Left renal pelvis (tissue), 4 donors: ENCODE results near the gene ZBTB25. TPM values are rescaled to one million over a fixed set of nuclear protein-coding genes. Genes with fewer than 3 reads are reported as not detected.
"Not testable (repeated sequence)": the region's sequence is repeated elsewhere in the genome, so short reads cannot be mapped to it uniquely, and the experiment has no call there.

Experiments used
- DNase-seq, 4 donors: peaks; one replicate each; pipeline ENCODE4 v3.0.0-alpha.2; 2013; ENCODE audit warnings: low read depth in 4 of 4, low spot score in 3 of 4
- polyA plus RNA-seq, 4 donors: library from polyadenylated mRNA; unstranded; fragments of 120-200 nt; gene quantifications; one replicate each; pipeline ENCODE4 v1.2.1, GENCODE V29; 2013; ENCODE audit not compliant: insufficient read length in 4 of 4

ZBTB25 gene
- 10 to 100 TPM in 2 of 4 donors, 1 to 10 TPM in 2; 9.0 to 14.4 (median 11.4) TPM for polyA plus RNA-seq

GRCh38 chr14:64503434-64504309 lies at the start of gene ZBTB25:
Gene ZBTB25, minus strand, starts transcription at chr14:64503838. Its CDS starts 13,305 bp downstream, at chr14:64490533.
- DNase-seq = peak; percentile 77 to 87 (median 84)

- DNase-seq = no peak
Measured at GRCh38 chr14:64550621-64551333, 47.1 kb upstream of the ZBTB25 start.

GRCh38 chr14:64549791-64550620 lies 46.4 kb upstream of the ZBTB25 start, which contains the start of gene PPP1R36:
Gene PPP1R36, plus strand, starts transcription at chr14:64549961. Its CDS starts 37 bp downstream, at chr14:64549998.
- DNase-seq = no peak

GRCh38 chr14:64549016-64549415 lies 45.4 kb upstream of the ZBTB25 start:
- no peak for DNase-seq

- DNase-seq = no peak
Measured at GRCh38 chr14:64544607-64545312, 41.1 kb upstream of the ZBTB25 start.

- no peak for DNase-seq
Measured at GRCh38 chr14:64542836-64543201, 39.2 kb upstream of the ZBTB25 start.

- no peak for DNase-seq
Measured at GRCh38 chr14:64541972-64542835, 38.6 kb upstream of the ZBTB25 start.

GRCh38 chr14:64541261-64541971 lies 37.8 kb upstream of the ZBTB25 start:
- no peak for DNase-seq

- peak; percentile 98 to 99 (median 99) for DNase-seq
Measured at GRCh38 chr14:64540208-64541202, 36.9 kb upstream of the ZBTB25 start, which contains the start of gene HSPA2. Gene HSPA2, plus strand, starts transcription at chr14:64540741. Its CDS starts 109 bp downstream, at chr14:64540850.

- no peak for DNase-seq
Measured at GRCh38 chr14:64536488-64537245, 33.0 kb upstream of the ZBTB25 start.

- DNase-seq = no peak
Measured at GRCh38 chr14:64531567-64531966, 27.9 kb upstream of the ZBTB25 start.

- DNase-seq = no peak
Measured at GRCh38 chr14:64525354-64525753, 21.7 kb upstream of the ZBTB25 start.

- DNase-seq = no peak
Measured at GRCh38 chr14:64522591-64523355, 19.1 kb upstream of the ZBTB25 start.

- no peak for DNase-seq
Measured at GRCh38 chr14:64520699-64521098, 17.1 kb upstream of the ZBTB25 start.

GRCh38 chr14:64518229-64518628 lies 14.6 kb upstream of the ZBTB25 start:
- no peak for DNase-seq

GRCh38 chr14:64517667-64518066 lies 14.0 kb upstream of the ZBTB25 start:
- DNase-seq = not testable (repeated sequence)
